GM12892 (cell line): Measurements from ENCODE around the gene SMG6.

Source experiments
- POLR2A ChIP-seq: IDR thresholded peaks from 2 replicates; pipeline ENCODE4 v1.6.1; 2011; ENCODE audit warnings: low read depth, low read length, control low read depth
- POLR2AphosphoS5 ChIP-seq: IDR thresholded peaks from 2 replicates; pipeline ENCODE4 v1.6.1; 2011; ENCODE audit warnings: low read depth, low read length, control low read depth
- TAF1 ChIP-seq: IDR thresholded peaks from 2 replicates; pipeline ENCODE4 v1.6.1; 2011; ENCODE audit warnings: low read depth, mild to moderate bottlenecking, control low read depth, low read length, borderline replicate concordance

DNA sequence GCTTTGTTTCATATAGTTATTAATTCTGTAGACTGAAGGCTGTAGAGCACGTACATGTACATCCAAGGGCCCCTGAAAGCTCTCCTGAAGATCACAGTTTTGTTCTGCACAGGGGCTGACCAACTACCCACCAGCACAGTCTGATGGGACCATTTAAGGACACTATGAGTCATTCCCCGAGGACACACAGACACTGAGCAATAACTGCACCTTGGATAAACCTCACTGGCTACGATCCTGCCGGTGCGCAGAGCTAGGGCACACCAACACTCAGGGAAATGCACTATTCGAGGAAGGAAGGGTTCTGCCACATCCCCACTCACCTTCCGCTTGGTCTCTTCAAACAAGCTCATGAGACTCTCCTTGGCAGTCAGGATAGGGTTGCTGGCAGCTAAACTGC is 20.3 kb downstream of the SMG6 start:
- TF ChIP-seq POLR2A, result no peak
- no peak for TF ChIP-seq POLR2AphosphoS5
- TF ChIP-seq TAF1, result no peak
